HK-2 (cell line): Measurements from ENCODE around the gene CSGALNACT2.
"Not testable (repeated sequence)": the region's sequence is repeated elsewhere in the genome, so short reads cannot be mapped to it uniquely, and the experiment has no call there.

Experiments used
- DNase-seq: peaks from one replicate; pipeline ENCODE4 v3.0.0-alpha.2; 2018; ENCODE audit not compliant: unreplicated experiment

CSGALNACT2 gene

DNA sequence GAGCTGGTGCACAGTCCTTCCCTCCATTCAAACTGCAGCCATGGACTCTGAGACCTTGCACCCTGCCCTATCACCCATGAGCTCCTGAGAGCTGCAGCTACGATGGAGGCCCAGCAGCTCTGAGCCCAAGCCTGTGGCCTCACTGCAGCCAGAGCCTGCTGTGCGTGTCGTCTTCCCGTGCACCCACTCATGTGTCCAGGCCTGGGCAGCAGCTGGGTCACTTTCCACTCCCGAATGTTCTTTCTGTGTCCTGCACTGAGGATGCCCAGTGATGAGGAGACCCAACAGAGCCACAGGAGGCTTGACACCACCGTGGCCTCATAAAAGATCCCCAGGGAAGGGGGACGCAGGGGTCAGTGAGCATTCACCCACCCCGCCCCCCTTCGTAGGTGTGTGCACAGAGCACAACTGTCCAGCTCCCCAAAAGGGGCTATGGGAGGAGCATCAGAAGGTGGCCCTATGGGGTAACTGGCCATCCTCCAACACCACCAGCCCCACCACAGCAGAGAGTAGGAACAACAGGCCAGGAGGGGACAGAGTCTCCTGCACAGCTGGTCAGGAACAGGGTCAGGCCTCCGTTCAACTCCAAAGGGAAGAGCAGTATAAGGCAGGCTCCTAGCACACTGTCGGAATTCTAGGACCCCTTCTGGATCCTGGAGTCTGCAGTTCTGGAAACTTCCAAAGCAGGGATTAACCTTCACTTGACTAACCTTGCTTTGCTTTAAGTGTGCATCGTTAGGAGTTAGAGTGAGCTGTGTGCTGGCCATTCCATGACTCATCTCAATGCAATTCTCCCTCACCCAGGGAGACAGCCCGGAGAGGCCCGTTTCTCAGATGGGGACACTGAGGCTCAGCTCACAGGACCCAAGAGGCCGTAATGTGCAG lies 76.1 kb downstream of the CSGALNACT2 start:
- no peak for DNase-seq

DNA sequence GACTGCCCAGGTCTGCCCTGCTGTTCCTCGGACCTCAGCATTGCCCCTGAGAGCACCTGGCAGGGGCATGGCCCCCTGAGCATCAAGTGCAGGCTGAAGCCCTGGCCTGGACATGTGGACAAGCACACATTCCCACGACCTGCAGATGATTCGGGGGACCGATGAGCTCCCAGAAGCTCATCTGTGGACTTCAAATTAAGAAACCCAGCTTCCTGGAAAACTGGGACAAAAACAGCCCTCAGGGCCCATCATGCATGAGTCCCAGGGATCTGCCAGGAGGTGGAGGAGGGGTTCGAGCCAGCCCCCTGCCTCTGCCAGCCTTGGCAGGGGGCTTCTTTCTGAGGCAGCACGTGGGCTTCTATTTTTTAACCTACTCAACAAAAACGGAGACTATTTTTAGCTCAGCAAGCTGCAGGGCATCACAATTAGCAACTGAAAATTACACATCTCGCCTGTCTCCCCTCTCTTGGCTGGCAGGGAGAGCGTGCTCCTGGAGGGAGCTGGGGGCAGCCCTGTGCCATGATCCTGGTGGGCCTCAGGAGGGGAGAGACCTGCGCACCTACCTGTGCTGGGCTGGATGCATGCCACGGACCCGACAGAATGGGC lies 76.8 kb downstream of the CSGALNACT2 start:
- no peak for DNase-seq

DNA sequence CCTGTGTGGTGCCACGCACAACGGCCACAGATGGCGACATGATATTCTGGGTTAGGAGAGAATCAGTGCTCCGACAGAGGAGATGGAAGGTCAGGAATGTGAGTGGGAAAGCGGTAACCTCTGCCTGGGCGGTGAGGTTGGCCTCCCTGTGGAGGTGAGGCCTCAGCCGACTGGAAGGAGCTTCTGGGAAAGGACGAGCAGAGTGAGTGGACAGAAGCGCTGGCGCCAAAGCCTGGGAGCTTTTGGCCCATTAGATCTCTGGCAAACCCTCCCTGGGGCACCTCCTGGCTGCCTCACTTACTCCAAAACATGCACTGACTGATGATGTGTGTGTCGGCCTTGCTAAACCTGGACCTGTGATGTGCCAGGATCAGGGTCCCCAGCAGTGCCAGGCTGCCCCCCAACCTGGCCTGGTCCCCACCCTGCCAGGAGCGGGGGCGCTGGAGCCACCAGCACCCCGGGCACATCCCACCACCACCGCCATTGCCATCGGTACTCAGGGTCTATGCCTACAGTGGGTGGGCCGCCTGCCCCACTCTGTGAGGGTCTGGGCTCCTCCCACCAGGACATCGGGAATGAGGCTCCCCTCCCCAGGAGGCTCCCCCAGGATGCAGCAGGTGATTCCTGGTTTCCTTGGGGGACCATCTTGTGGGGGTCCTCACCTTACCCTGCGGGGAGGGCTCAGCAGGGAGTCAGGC lies 77.7 kb downstream of the CSGALNACT2 start:
- no peak for DNase-seq

DNA sequence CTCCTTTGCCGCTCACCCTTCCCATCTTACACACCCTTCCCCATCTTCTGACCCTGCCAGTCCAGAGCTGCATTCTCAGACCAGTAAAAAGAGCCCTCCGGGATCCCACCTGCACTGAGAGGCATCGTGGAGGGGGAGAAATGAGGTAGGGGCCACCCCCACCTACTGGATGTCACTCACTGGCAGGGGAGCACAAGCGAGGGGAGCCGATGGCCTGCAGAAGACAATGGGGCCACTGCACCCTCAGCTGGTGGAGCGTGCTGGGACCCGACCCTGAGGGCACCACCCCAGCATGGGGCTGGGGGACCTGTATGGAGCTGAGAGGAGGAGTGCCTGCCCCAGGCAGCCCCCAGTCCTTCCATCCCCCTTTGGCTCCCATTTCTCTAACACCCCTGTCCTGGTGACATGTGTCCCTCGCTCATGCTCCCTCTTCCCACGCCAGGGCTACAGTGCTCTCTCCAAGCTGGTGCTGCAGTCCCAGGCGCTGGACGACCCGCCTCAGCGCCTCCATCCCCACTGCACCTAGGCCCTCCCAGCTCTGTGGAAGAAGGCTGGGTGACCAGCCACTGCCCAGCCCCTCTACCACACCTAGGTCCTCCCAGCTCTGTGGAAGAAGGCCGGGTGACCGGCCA lies 78.8 kb downstream of the CSGALNACT2 start:
- no peak for DNase-seq

DNA sequence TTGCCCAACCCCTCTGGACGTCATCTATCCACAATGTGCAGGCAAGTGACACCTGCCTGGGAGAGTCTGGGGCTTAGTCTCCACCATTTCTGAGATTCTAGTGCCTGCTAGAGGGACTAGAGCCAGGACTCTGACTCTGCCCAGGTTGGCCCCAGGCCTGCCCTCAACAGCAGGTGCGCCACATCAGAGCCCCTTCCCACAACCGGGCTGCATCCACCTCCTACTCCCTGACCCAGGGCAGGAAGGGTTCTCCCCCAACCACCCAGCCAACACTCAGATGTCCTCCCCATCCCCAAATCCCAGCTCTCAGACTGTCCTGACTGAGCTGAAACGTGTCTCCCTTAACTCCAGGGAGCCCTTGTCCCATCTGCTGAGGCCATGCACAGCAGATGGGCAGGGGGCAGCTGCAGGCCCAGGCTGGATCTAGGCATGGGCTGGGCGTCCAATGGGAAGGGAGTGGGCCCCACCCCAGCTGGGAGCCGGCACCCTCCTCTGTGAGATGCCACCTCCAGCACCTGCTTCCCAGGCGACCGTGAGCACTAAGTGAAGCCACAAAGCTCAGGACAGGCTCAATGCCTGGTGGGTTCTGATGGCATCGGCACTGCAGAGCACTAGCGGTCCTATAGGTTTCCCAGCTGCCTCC lies 79.4 kb downstream of the CSGALNACT2 start:
- DNase-seq, result no peak

DNA sequence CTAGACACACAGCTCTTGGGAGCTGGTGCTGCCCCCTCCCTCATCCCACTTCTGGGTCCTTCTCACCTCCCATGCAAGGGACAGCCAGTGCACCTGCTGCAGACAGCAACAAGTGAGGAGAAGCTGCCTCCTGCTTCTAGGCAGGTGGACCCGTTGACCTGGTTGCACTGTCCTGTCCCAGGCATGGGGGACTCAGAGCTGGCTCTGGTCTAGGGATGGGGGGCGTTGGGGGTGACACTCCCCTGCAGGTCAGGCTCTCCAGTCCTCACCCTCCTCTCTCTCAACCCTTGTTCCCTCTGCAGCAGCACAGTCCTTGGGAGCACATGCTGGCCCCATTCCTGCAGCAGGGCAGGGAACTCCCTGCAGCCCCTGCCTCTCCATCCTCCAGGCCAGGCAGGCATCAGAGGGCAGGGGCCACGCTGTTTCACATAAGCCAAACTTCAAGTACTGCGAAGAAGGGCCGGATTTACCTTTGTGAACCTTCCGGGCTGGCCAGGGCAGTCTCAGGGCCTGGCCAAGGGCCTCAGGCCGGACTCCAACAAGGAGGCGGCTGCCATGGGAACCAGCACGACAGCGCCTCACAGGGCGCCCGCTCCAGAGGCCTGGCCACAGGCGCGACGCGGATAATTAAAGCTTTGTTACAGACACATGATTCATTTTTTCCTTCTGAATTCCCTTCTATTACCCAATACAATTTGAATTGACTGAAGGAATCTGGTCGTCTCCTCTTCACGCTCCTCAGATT lies 80.1 kb downstream of the CSGALNACT2 start:
- DNase-seq, result peak; percentile 50

DNA sequence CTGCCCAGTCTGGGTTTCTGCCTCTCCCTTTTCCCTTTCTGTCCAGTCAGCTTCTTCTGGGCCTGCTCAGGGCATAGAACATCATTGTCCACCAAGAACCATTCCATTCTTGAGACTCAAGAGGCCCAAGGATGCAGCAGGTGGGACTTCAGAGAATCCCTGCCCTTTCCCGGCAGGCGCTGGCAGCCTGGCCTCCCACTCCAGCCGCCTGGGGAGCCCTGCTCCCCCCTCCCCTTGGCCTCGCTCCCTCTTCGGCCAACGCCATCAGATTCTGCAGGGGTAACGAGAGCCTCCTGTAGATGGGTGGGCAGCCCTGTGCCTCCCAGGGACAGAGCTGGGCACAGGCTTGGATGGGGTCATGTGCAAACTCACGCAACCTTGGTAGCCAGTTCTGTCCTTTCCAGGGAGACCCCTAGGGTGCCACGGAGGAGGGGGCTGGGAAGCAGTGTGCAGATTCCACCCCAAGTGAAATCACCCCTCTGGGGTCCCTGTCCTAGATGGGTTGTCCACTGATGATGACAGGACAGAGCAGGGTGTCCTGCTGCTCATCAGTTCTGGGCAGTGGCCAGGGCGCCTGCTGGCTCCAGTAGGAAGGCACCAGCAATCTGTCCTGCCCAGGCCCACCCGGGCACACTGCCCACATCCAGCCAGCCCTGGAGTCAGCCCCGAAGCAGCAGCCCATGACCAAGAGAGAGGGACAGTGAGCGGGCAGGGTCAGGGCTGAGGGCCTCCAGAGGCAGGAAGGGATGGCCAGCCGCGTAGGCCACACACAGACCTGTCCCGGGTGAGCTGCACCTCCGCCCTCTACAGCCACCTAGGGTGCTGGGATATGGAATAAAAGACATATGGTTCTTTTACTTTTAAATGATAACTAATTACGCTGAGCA lies 80.9 kb downstream of the CSGALNACT2 start:
- DNase-seq, result no peak

DNA sequence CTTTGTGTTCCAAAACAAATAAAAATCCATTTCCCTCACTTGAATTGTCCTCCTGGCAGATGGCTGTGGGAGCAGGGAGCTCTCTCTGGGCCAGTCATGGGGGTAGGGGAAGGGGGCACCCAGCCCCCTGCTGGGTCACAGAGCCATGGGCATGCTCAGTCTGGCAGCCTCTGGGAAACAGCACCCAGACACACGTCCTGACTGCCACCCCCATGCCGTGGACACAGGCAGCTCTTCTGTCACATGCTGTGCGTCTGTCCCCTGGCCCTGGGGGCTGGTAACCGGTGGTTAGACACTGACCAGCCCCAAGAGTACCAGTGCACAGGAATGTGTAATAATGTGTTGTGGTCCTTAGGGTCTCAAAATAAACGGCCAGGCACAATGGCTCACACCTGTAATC lies 81.6 kb downstream of the CSGALNACT2 start:
- DNase-seq, result no peak

DNA sequence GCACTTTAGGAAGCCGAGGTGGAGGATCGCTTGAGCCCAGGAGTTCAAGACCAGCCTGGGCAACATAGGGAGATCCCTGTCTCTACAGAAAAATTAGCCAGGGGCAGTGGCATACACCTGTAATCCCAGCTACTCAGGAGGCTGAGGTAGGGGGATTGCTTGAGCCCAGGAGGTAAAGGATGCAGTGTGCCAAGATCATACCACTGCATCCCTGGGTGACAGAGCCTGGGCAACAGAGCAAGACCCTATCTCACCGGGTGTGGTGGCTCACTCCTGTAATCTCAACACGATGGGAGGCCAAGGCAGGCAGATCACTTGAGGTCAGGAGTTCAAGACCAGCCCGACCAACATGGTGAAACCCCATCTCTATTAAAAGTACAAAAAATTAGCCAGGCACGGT lies 82.0 kb downstream of the CSGALNACT2 start:
- DNase-seq, result not testable (repeated sequence)

DNA sequence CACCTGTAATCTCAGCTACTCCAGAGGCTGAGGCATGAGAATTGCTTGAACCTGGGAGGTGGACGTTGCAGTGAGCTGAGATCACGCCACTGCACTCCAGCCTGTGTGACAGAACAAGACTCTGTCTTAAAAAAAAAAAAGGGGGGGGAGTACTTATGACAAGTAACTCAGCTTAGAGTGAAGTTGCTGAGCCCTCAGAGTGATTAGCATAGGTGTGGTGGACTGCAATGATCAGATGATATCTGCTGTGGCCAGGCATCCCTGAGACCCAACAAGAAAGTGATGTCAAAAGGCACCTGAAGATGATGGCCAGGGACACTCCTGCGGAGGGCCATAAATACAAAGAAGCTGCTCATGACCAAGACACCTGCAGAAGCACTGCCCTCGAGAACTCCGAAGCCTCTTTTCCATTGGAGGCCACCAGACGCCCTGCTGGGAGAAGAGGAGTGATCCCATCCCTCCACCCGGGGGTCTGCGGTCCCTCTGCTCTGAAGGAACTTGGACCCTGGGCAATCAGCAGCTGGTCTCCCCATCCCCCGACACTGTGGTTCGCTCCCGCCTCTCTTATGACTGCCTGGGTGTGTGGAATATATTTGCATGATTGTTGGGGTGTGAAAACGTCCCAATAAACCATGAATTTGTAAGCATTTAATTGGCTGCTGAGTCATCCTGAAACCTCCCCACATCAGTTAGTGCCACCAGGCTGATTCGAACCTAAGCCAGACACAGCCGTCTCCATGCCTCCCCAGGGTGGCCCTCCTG lies 82.6 kb downstream of the CSGALNACT2 start:
- no peak for DNase-seq

DNA sequence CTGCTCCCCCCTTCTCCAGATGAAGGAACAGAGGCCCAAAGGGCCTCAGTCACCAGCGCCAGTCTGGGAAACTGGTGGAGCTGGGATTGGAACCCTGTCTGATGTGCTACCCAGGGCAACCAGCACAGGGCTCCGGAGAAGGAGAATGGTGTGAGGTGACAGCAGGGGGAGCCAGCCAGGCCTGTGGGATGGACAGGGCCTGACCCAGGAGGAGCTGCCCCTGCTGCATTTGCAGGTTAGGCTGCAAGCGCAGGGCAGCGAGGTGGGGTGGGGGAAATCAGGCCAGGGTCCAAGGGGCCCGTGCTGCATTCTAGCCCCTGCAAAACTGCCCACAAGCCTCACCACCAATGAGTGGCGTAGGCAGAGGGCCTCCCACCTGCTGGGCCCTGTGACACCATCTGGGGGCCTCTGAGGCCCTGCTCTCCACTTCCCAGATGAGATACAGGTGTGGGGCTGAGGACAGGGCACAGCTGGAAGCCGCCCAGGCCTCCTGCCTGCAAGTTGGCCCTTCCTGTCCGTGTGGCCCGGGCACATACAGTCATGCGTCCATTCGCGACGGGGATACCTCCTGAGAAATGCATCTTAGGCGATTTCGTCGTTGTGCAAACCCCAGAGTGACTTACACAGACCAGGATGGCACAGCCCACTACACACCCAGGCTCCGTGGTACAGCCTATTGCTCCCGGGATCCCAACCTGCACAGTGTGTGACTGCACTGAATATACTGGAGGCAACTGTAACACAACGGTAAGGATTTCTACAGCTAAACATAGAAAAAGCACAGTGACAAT lies 83.4 kb downstream of the CSGALNACT2 start:
- DNase-seq, result no peak

DNA sequence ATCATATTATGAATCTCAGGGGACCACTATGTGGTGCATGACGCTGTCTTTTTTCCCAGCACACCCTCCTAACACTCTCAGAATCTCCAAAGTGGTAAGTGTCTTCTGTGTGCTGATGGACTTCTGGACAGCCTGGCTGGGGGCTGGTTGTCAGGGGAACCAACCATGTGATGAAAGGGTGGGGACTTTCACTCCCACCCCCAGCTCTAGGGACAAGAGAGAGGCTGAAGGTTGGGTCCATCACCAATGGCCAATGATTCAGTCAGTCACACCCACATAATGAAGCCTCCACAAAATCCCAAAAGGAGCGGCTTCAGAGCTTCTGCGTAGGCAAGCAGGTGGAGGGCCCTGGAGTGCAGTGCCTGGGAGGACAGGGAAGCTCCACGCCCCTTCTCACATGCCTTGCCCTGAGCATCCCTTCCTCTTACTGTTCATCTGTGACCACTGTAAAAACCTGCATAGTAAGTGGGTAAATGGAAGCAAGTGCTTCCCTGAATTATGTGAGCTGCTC lies 84.0 kb downstream of the CSGALNACT2 start:
- no peak for DNase-seq

DNA sequence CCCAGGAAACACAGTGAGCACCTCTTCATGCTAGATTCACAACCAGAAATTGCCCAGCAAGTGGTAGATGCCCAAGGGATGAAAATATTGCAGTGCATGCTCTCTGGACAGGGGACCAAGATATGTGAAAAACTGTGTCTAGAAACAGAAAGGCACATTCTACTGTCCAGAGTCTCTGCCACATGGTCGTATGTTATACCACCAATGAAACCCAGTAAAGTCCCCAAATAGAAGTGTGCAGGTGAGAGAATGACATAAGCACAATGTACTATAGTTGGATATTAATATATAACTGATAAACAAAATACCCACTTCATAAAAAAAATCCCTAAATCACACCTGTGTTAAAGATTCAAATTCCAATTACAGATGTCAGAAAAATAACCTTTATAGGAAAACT lies 84.8 kb downstream of the CSGALNACT2 start:
- DNase-seq, result no peak

DNA sequence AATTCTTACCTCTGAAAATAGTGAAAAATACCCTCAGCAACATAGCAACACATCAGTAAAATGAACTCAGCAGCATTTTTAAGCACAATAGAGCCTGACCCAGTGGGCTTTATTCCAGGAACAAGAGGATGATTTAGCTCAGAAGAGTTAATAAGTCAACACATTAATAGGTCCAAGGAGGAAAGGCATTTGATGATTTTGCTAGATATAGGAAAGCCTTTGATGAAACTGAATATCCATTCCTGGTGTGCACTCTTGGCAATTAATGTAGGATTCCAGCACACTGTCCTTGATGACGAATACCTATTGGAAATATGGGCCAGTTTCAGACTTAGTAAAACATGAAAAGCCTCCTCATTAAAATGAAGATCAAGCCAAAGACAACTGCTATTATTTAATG lies 86.1 kb downstream of the CSGALNACT2 start:
- no peak for DNase-seq

DNA sequence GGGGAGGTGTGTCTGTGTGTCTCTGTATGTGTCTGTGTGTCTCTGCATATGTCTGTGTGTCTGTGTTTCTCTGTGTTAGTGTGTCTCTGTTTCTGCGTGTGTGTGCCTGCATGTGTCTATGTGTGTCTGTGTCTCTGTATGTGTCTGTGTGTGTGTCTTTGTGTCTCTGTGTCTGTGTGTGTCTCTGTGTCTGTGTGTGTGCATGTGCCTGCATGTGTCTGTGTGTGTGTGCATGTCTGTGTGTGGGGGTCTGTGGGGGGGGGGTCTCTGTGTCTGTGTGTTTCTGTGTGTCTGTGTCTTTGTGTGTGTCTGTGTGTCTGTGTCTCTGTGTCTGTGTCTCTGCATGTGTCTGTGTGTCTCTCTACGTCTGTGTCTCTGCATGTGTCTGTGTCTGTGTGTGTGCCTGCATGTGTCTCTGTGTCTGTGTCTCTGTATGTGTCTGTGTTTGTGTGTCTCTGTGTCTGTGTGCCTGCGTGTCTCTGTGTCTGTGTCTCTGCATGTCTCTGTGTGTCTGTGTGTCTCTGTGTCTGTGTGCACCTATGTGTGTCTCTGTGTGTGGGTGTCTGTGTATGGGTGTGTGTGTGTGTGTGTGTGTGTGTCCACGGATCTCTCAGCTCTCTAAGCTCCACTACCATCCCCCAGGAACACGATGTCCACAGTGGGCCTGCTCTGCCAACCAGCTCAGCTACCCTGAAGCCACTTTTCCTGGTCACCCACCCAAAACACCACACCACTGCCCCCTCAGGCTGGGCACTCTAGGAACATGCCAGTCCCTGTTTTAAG lies 87.0 kb downstream of the CSGALNACT2 start:
- peak; percentile 2 for DNase-seq

DNA sequence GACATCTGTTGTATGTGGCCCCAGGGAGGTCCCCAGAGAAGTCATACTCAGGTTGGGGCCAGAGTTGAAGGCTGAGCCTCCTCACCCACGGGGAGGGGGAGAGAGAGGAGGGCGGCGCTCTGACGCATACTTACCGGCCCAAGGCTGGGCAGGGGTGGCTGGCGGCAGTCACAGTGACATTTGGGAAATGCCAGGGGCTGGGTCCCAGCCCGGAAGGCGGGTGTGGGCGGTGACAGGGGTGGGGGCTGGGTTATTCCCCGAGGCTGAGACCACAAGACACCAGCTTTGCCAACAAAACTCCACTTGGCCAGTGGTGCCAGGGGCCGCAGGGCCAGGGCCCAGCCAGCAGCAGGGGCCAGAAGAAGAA lies 87.5 kb downstream of the CSGALNACT2 start:
- DNase-seq, result no peak

DNA sequence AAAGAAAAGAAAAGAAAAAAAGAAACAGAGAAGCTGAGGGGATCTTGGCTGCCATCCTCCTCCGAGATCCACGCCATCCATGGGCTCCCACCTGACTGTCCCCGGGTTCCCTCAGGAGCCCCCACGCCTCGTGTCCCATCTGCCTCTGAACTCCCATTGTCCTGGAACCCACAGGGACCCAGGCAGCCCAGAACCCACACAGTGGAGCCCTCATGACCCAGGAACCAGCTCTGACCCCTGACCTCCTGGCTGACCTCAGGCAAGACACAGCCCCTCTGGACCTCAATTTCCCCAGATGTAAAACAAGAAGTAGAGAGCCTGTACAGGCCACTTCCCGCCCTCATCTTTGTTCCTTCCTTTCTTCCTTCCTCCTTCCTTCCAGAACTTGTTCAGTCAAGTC lies 88.2 kb downstream of the CSGALNACT2 start:
- DNase-seq, result no peak
